K562 (cell line): Measurements from ENCODE around the gene PYDC1. TPM values are rescaled to one million over a fixed set of nuclear protein-coding genes. Genes with fewer than 3 reads are reported as not detected.

Source experiments
- ATAC-seq: fragments of 200-7000 bp; cut with Tn5 transposase; 3 replicates; pipeline ENCODE4 v1.9.1; 2020; ENCODE audit warnings: moderate library complexity
- BruUV-seq: library from RNA; stranded (reverse); fragments of 400-500 nt; replicated peaks from 2 replicates; lab custom pipeline; 2021; lab: Mats Ljungman, UMichigan
- CTCF ChIA-PET: fragments of 300-600 bp; formaldehyde crosslinking; extraction: SDS; loops from one replicate; lab custom pipeline; 2021; ENCODE audit warnings: low intra/inter-chr PET ratio; lab: Yijun Ruan, JAX
- POLR2A ChIA-PET: fragments of 300-600, 350-650 bp; sonication (Branson Sonifier 250); formaldehyde crosslinking; extraction: SDS; loops from one replicate; lab custom pipeline; 2021; ENCODE audit warnings: antibody characterized with exemption, inconsistent platforms; lab: Yijun Ruan, JAX
- DNase-seq, 4 experiments: peaks; one replicate each; pipeline versions ENCODE4 v3.0.0 to v3.0.0-alpha.2; 2011 to 2018; ENCODE audit warnings: low spot score in 3 of 4, mixed read lengths in 3 of 4; ENCODE audit errors: extremely low read depth in 1 of 4
- FAIRE-seq: peaks from 2 replicates; lab custom pipeline; 2011; peaks lifted over from hg19 to GRCh38; lab: Jason Lieb, UNC
- H2AFZ ChIP-seq: 2 replicates; pipeline ENCODE4 v1.6.0; 2011; ENCODE audit warnings: low read depth, low read length, control low read depth, inconsistent platforms
- H3K27ac ChIP-seq: fragments of 200-600 bp; 3 replicates; pipeline ENCODE4 v1.8.0; 2011; ENCODE audit warnings: low read depth, mild to moderate bottlenecking, control low read depth, inconsistent platforms, low read length, moderate library complexity, mixed read lengths; ENCODE audit errors: extremely low read depth
- H3K27me3 ChIP-seq, 2 experiments: fragments of 300-600 bp in 1 of 2; 2 replicates in 1 of 2; 3 replicates in 1 of 2; pipeline versions ENCODE4 v1.6.0 to v1.8.0; 2011; ENCODE audit warnings: inconsistent platforms in 2 of 2, low read length in 2 of 2, mild to moderate bottlenecking in 1 of 2, mixed read lengths in 1 of 2, moderate library complexity in 1 of 2; ENCODE audit not compliant: control insufficient read depth in 2 of 2, insufficient read depth in 2 of 2
- H3K36me3 ChIP-seq: fragments of 300-600 bp; 3 replicates; pipeline ENCODE4 v1.8.0; 2011; ENCODE audit warnings: mild to moderate bottlenecking, low read length, inconsistent platforms; ENCODE audit not compliant: control insufficient read depth, insufficient read depth
- H3K4me1 ChIP-seq, 2 experiments: fragments of 200-600 bp in 1 of 2; replicated peaks in 1 of 2; 2 replicates in 1 of 2; 3 replicates in 1 of 2; pipeline versions ENCODE4 v1.5.1 to v1.8.0; 2011; ENCODE audit warnings: inconsistent platforms in 2 of 2, low read length in 2 of 2, mild to moderate bottlenecking in 1 of 2, mixed read lengths in 1 of 2, moderate library complexity in 1 of 2; ENCODE audit not compliant: control insufficient read depth in 2 of 2, insufficient read depth in 2 of 2
- H3K4me2 ChIP-seq: 2 replicates; pipeline ENCODE4 v1.6.1; 2011; ENCODE audit warnings: low read length, control low read depth, inconsistent platforms, mixed read lengths; ENCODE audit not compliant: insufficient read depth
- H3K4me3 ChIP-seq: fragments of 200-600 bp; sonication (generic), shearing (Covaris generic); 2 replicates; pipeline ENCODE4 v1.5.1; 2016; ENCODE audit warnings: control low read depth, inconsistent platforms
- H3K79me2 ChIP-seq: fragments of 200-600 bp; 3 replicates; pipeline ENCODE4 v1.8.0; 2011; ENCODE audit warnings: low read length, inconsistent platforms; ENCODE audit not compliant: control insufficient read depth, insufficient read depth
- H3K9ac ChIP-seq, 2 experiments: 2 replicates each; pipeline versions ENCODE4 v1.6.0 to v1.6.1; 2011; ENCODE audit warnings: low read depth in 2 of 2, low read length in 2 of 2, control low read depth in 1 of 2, inconsistent platforms in 1 of 2, mild to moderate bottlenecking in 1 of 2, mixed read lengths in 1 of 2; ENCODE audit not compliant: insufficient read depth in 1 of 2
- H3K9me1 ChIP-seq: one replicate; pipeline ENCODE4 v1.6.0; 2011; ENCODE audit warnings: inconsistent platforms, mild to moderate bottlenecking, low read length, moderate library complexity; ENCODE audit not compliant: control insufficient read depth, insufficient read depth
- H3K9me3 ChIP-seq: replicated peaks from 2 replicates; pipeline ENCODE4 v1.5.1; 2011; ENCODE audit warnings: low read depth, low read length, inconsistent platforms; ENCODE audit not compliant: control insufficient read depth, insufficient read depth
- H4K20me1 ChIP-seq: replicated peaks from 2 replicates; pipeline ENCODE4 v1.6.1; 2011; ENCODE audit warnings: low read length, inconsistent platforms, mixed read lengths; ENCODE audit not compliant: control insufficient read depth, insufficient read depth
- ARNT ChIP-seq, 2 experiments: fragments of 450-650 bp; IDR thresholded peaks; 2 replicates each; pipeline ENCODE4 v1.6.1; 2016; ENCODE audit warnings: mild to moderate bottlenecking in 1 of 2
- POLR2AphosphoS5 ChIP-seq: IDR thresholded peaks from 2 replicates; pipeline ENCODE4 v1.6.1; 2011; ENCODE audit warnings: mild to moderate bottlenecking, low read depth, low read length, moderate library complexity; ENCODE audit not compliant: control insufficient read depth, insufficient read depth
- SIX5 ChIP-seq, 2 experiments: IDR thresholded peaks; 2 replicates each; pipeline ENCODE4 v1.6.1; 2011; ENCODE audit warnings: low read length in 2 of 2, borderline replicate concordance in 1 of 2, low read depth in 1 of 2, mild to moderate bottlenecking in 1 of 2, moderate library complexity in 1 of 2; ENCODE audit not compliant: insufficient read depth in 1 of 2
- ZNF583 ChIP-seq: fragments of 250-450 bp; sonication (Bioruptor Pico); IDR thresholded peaks from 2 replicates; pipeline ENCODE4 v1.4.0; 2020
- ZNF717 ChIP-seq: fragments of 250-450 bp; sonication (Bioruptor Pico); IDR thresholded peaks from 2 replicates; pipeline ENCODE4 v1.5.0; 2021
- WGBS: fragments of 100-300 bp; shearing (Covaris generic); methylation state at CpG from one replicate; pipeline ENCODE4 v1.1.6; 2016; ENCODE audit warnings: low coverage, mixed read lengths; ENCODE audit not compliant: insufficient coverage; ENCODE audit errors: missing lambda C conversion rate; 5-methylcytosine and 5-hydroxymethylcytosine counted together
- in situ Hi-C: fragments of 300-500 bp; cut with MboI; formaldehyde crosslinking; loops from 4 replicates; pipeline ENCODE4 v1.15.0; 2018; ENCODE audit warnings: inconsistent platforms, mixed read lengths
- intact Hi-C: fragments of 100-400 bp; cut with micrococcal nuclease; formaldehyde crosslinking; loops from 2 replicates; pipeline ENCODE4 v1.14.2; 2022
- polyA plus RNA-seq, 8 experiments: library from polyadenylated mRNA; depleted of rRNA in 4 of 8; stranded (reverse) in 5 of 8; unstranded in 3 of 8; fragments of >200 nt; fragmentation: Nextera tagmentation in 2 of 8; fragmentation: Illumina TruSeq in 1 of 8; extraction: Ambion mirVana in 2 of 8; extraction: Trizol in 1 of 8; gene quantifications; 2 replicates each; pipeline versions ENCODE4 v1.2.1 to v1.2.3, GENCODE V29; 2011 to 2014; ENCODE audit warnings: inconsistent platforms in 1 of 8, missing spikeins in 1 of 8
- total RNA-seq, 7 experiments: library from RNA; depleted of rRNA in 6 of 7; stranded (reverse); fragments of >200 nt in 6 of 7; fragmentation: Illumina TruSeq in 2 of 7; extraction: Trizol in 2 of 7; gene quantifications; 2 replicates each; pipeline versions ENCODE4 v1.2.1 to v1.2.3, GENCODE V29; 2011 to 2021; ENCODE audit warnings: low replicate concordance in 1 of 7
- TF ChIP-seq, protein P1 (sequence below): fragments of 250-450 bp; sonication (Bioruptor Pico); IDR thresholded peaks from 2 replicates; pipeline ENCODE4 v1.5.0; 2021
- TF ChIP-seq, protein P2 (sequence below): fragments of 200-800 bp; sonication (Bioruptor generic); IDR thresholded peaks from 2 replicates; pipeline ENCODE4 v1.6.1; 2017; ENCODE audit warnings: missing genetic modification characterization, missing compliant biosample characterization
- TF ChIP-seq, protein P3 (sequence below), 2 experiments: fragments of 450-650 bp in 1 of 2; IDR thresholded peaks; 2 replicates each; pipeline ENCODE4 v1.6.1; 2011 to 2017; ENCODE audit warnings: low read depth in 2 of 2, antibody characterized with exemption in 1 of 2, borderline replicate concordance in 1 of 2, low read length in 1 of 2, mild to moderate bottlenecking in 1 of 2, mixed read lengths in 1 of 2; ENCODE audit not compliant: control insufficient read depth in 1 of 2
- TF ChIP-seq, protein P4 (sequence below), 2 experiments: fragments of 450-650 bp; IDR thresholded peaks; 2 replicates each; pipeline ENCODE4 v1.6.1; 2018; ENCODE audit warnings: mild to moderate bottlenecking in 2 of 2, low read depth in 1 of 2; ENCODE audit not compliant: partially characterized antibody in 2 of 2

The PYDC1 gene
- total and polyA plus RNA-seq, 9 of the 15 experiments (the other 6 are each of a cell fraction or from before 2014, with no cell fraction given): not detected

DNA sequence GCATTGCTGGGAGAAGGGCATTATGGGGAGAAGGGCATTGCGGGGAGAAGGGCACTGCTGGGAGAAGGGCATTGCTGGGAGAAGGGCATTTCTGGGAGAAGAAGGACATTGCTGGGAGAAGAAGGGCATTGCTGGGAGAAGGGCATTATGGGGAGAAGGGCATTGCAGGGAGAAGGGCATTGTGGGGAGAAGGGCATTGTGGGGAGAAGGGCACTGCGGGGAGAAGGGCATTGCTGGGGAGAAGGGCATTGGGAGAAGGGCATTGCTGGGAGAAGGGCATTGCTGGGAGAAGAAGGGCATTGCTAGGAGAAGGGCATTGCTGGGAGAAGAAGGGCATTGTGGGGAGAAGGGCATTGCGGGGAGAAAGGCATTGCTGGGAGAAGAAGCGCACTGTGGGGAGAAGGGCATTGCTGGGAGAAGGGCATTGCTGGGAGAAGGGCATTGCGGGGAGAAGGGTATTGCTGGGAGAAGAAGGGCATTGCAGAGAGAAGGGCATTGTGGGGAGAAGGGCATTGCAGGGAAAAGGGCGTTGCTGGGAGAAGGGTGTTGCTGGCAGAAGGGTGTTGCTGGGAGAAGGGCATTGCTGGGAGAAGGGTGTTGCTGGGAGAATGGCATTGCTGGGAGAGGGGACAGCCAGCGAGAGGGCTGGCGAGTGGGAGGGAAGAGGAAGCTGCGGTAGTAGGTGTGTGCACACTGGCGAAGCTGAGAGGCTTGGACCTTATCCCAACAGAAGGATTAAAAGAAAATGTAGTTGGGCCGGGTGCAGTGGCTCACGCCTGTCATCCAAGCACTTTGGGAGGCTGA is 4.6 kb upstream of the PYDC1 start:
- Histone ChIP-seq H3K4me3 (no peak overlapping the region), H4K20me1 (no peaks in the 10 kb centered on the region), H3K9me3 (no peaks in the 10 kb centered on the region), H3K9me1 (no peaks in the 10 kb centered on the region), H3K27me3 (no peaks in the 10 kb centered on the region), H3K27ac (no peak overlapping the region), H3K4me2 (no peak overlapping the region), H3K4me1 (peaks cover 3 to 35% of the 10 kb centered on the region in 2 experiments; a peak in 3 of 5 replicates), H3K9ac (peak overlapping the region in 1 of 2 experiments; percentile 35; a peak in 2 of 4 replicates), H3K79me2 (no peaks in the 10 kb centered on the region), H2AFZ (peak overlapping the region; percentile 85), H3K36me3 (no peaks in the 10 kb centered on the region)
- POLR2A ChIA-PET: no interaction called here
- in situ Hi-C loops (no loop called here), intact Hi-C loops (no loop called here)
- 52% methylated on average over 9 of the region's 12 CpGs for WGBS
- no TSS peak for BruUV-seq
- CTCF ChIA-PET: no interaction called here
- DNase-seq: peak in 1 of 4 experiments; percentile 11
- 0 out of 3 replicates have a peak, but pooled peaks have one; percentile 13 for ATAC-seq
- FAIRE-seq: no peak
- TF ChIP-seq, protein P1, sequence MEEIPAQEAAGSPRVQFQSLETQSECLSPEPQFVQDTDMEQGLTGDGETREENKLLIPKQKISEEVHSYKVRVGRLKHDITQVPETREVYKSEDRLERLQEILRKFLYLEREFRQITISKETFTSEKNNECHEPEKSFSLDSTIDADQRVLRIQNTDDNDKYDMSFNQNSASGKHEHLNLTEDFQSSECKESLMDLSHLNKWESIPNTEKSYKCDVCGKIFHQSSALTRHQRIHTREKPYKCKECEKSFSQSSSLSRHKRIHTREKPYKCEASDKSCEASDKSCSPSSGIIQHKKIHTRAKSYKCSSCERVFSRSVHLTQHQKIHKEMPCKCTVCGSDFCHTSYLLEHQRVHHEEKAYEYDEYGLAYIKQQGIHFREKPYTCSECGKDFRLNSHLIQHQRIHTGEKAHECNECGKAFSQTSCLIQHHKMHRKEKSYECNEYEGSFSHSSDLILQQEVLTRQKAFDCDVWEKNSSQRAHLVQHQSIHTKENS: no peak
- TF ChIP-seq, protein P2, sequence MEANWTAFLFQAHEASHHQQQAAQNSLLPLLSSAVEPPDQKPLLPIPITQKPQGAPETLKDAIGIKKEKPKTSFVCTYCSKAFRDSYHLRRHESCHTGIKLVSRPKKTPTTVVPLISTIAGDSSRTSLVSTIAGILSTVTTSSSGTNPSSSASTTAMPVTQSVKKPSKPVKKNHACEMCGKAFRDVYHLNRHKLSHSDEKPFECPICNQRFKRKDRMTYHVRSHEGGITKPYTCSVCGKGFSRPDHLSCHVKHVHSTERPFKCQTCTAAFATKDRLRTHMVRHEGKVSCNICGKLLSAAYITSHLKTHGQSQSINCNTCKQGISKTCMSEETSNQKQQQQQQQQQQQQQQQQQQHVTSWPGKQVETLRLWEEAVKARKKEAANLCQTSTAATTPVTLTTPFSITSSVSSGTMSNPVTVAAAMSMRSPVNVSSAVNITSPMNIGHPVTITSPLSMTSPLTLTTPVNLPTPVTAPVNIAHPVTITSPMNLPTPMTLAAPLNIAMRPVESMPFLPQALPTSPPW (CRISPR knock-in tag): 0 out of 2 replicates have a peak, but pooled peaks have one; percentile 19
- TF ChIP-seq SIX5 (IDR thresholded peaks at IDR 0.05; ENCODE audit: borderline replicate concordance in 1 of 2, insufficient read depth in 1 of 2, low read depth in 1 of 2, low read length in 2 of 2) (peak; percentile 42 to 43; a peak in 3 of 4 replicates), POLR2AphosphoS5 (peak; percentile 41; the same call in 1 of the 2 replicates), ARNT (IDR thresholded peaks at IDR 0.05) (peak in 1 of 2 experiments; percentile 48; a peak in 1 of 4 replicates), ZNF717 (CRISPR knock-in tag) (no peak), ZNF583 (no peak)
- TF ChIP-seq, protein P3, sequence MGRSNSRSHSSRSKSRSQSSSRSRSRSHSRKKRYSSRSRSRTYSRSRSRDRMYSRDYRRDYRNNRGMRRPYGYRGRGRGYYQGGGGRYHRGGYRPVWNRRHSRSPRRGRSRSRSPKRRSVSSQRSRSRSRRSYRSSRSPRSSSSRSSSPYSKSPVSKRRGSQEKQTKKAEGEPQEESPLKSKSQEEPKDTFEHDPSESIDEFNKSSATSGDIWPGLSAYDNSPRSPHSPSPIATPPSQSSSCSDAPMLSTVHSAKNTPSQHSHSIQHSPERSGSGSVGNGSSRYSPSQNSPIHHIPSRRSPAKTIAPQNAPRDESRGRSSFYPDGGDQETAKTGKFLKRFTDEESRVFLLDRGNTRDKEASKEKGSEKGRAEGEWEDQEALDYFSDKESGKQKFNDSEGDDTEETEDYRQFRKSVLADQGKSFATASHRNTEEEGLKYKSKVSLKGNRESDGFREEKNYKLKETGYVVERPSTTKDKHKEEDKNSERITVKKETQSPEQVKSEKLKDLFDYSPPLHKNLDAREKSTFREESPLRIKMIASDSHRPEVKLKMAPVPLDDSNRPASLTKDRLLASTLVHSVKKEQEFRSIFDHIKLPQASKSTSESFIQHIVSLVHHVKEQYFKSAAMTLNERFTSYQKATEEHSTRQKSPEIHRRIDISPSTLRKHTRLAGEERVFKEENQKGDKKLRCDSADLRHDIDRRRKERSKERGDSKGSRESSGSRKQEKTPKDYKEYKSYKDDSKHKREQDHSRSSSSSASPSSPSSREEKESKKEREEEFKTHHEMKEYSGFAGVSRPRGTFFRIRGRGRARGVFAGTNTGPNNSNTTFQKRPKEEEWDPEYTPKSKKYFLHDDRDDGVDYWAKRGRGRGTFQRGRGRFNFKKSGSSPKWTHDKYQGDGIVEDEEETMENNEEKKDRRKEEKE (IDR thresholded peaks at IDR 0.05; ENCODE audit: borderline replicate concordance in 1 of 2, control insufficient read depth in 1 of 2, low read depth in 2 of 2, low read length in 1 of 2): 0 out of 4 replicates have a peak, but pooled peaks of 1 of the 2 experiments have one; percentile 76
- TF ChIP-seq, protein P4, sequence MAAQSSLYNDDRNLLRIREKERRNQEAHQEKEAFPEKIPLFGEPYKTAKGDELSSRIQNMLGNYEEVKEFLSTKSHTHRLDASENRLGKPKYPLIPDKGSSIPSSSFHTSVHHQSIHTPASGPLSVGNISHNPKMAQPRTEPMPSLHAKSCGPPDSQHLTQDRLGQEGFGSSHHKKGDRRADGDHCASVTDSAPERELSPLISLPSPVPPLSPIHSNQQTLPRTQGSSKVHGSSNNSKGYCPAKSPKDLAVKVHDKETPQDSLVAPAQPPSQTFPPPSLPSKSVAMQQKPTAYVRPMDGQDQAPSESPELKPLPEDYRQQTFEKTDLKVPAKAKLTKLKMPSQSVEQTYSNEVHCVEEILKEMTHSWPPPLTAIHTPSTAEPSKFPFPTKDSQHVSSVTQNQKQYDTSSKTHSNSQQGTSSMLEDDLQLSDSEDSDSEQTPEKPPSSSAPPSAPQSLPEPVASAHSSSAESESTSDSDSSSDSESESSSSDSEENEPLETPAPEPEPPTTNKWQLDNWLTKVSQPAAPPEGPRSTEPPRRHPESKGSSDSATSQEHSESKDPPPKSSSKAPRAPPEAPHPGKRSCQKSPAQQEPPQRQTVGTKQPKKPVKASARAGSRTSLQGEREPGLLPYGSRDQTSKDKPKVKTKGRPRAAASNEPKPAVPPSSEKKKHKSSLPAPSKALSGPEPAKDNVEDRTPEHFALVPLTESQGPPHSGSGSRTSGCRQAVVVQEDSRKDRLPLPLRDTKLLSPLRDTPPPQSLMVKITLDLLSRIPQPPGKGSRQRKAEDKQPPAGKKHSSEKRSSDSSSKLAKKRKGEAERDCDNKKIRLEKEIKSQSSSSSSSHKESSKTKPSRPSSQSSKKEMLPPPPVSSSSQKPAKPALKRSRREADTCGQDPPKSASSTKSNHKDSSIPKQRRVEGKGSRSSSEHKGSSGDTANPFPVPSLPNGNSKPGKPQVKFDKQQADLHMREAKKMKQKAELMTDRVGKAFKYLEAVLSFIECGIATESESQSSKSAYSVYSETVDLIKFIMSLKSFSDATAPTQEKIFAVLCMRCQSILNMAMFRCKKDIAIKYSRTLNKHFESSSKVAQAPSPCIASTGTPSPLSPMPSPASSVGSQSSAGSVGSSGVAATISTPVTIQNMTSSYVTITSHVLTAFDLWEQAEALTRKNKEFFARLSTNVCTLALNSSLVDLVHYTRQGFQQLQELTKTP (IDR thresholded peaks at IDR 0.05; ENCODE audit: low read depth in 1 of 2, partially characterized antibody in 2 of 2): peak in 1 of 2 experiments; percentile 92
